Stimulated activated CD4-positive, alpha-beta T cell treated with anti-CD3 and anti-CD28 coated beads, TNF-alpha, amount 100 ng/mL, for 1 hour (primary cell): ENCODE data around the gene FAM83F.
"Not testable (repeated sequence)": the region's sequence is repeated elsewhere in the genome, so short reads cannot be mapped to it uniquely, and the experiment has no call there.

Experiments
- DNase-seq, 3 donors: peaks; one replicate each; pipeline ENCODE4 v3.0.0-alpha.2; 2020; ENCODE audit warnings: low read depth in 3 of 3, low spot score in 1 of 3

The FAM83F gene

DNA sequence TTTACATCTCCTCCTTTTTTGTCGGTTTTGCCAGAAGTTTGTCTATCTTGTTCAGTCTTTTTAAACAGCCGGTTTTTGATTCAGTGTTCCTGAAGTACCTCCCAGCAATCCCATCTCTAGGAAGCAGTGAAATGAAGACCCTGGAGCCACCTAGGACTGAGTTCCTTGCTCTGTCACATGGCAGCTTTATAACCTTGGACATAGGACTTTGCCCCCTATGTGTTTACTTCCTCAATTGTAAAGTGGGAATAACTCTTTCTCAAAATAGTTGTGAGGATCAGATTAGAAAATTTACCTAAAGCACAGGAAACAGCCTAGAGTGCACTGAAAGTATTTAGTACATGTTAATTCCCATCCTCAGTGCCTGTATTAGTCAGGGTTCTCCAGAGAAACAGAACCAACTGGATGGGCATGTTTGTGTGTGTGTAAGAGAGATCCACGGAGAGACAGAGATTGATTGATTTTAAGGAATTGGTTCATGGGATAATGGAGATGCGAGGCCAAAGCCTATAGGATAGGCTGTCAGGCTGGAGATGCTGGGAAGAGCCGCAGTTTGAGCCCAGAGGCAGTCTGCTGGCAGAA is 20.0 kb downstream of the FAM83F start:
- DNase-seq: no peak

- DNase-seq: no peak
Measured at GRCh38 chr22:40015358-40015976, 20.7 kb downstream of the FAM83F start.

DNA sequence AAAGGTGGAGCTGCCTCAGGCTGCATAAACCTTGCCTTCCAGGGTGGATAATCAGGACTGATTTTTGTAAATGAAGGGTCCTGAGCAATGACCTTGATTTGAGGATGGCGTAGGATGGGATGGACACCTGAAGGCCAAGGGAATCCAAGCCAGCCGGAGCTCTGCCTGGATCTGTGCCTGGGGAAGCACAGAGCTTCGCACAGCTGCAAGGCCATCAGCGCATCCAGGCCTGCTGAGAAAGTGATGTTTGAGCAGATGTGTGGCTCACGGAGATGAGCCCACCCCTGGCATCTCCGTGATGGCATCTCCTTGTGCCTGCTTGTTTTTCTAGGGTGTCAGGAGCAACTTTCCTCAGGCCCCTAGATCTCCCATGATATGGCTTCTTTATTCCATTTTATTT is 23.3 kb downstream of the FAM83F start:
- no peak for DNase-seq

DNA sequence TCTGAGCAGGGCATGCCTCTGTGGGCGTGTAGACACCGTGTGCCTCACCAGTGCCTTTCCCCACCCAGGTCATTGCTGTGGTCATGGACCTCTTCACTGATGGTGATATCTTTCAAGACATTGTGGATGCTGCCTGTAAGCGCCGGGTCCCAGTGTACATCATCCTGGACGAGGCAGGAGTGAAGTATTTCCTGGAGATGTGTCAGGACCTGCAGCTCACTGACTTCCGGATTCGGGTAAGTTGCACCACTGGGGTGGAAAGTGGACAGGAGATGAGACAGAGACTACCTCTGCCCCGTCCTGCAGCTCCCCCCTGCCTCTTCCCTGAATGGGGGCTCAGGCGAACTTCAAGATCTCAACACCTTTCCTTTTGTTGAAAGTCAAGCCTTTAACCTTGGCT is 24.3 kb downstream of the FAM83F start:
- DNase-seq: no peak

GRCh38 chr22:40020956-40021355 is 26.2 kb downstream of the FAM83F start:
- no peak for DNase-seq

GRCh38 chr22:40021401-40022000 is 26.7 kb downstream of the FAM83F start:
- no peak for DNase-seq

DNA sequence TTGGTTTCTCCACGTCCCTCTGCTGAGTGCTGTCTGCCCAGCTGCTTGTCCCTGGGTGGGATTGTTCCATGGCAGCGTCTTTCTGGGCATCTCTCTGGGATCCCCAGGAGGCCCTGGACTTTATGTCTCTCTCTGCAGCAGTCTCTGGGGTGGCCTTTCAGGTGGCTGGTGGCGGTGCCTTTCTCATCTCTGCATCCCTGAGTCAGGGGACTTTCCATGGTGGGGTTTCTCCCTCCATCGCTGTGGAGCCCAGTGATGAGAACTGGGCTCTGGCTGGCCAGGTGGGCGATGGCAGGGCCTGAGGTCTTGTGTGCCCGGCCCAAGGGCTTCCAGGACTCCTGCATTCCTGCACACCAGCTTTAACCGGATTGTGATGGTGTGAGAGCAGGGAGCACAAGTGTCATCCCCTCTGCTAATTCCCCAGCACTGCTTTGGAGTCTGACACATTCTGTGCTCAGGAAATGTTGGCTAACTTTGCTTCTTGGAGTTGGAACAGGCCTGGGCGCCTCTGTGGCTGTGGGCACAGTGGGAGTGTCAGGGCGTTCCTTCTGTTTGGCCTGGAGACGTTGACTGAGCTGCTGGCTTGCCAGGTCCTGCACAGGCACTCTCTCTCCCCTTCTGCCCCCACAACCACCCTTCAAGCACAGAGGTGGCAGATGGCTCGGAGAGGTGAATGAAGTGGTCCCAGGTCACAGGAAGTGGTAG is 27.9 kb downstream of the FAM83F start:
- no peak for DNase-seq

DNA sequence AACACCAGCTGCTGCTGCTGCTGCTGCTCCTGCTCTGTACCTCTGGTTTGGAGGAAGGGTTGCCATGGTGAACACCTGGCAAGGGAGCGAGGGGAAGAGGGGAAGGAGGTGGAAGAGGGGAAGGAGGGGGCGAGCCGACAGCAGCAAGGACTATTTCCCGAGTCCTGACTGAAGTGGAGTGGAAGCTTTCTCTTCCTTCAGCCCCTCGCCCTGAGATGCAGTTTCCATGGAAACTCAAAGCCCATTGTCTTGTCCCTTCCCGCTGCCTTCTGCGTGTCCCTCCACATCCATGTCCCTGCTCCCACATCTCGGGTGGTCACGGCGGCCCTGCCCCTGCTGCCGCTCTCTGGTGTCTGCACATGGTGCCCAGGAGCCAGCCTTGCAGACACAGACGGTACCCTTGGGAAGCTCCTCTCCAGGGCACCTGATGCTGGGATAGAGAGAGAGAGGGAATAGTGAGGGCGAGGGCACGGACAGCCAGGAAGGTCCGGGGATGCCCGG is 28.6 kb downstream of the FAM83F start:
- DNase-seq: no peak

DNA sequence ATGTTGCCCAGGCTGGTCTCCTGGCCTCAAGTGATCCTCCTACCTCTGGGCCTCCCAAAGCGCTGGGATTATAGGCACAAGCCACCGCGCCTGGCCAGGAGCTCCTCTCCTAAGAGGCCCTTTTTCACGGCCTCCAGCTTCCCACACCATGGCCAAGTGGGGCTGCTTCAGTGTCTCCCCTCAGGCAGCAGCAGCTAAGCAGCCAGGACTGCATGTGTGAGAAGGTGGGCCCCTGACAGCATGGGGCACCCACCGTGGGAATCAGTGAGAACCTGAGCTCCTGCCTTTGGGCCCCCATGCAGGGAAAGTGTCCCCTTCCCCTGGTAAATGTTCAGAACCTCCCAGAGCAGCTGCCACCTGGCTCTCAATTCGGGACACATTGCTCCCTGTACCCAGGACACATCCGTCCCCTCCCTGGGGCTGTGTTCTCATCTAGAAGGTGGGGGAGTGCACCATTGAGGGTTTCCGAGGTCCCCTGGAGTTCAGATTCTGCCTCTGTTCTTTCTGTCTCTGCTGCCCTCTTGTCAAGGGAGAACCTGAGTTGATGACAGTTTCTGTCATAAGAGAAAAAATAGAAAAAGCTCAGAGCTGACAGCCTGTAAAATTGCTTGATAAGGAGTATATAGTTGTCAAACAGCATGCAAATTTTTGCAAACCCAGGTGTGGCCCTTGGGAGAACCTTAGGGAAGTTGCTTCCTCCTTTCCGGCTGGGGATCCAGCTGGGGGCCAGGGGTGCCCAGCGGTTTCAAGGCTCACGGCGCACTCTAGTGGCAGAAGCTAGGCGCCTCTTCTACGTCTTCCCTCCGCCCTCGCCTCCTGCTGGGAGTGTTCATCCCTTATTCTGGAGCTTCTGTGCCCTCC is 29.7 kb downstream of the FAM83F start:
- peak in 2 of 3 donors; percentile 30 to 49 for DNase-seq

GRCh38 chr22:40025062-40025379 is 30.3 kb downstream of the FAM83F start:
- DNase-seq: not testable (repeated sequence)

DNA sequence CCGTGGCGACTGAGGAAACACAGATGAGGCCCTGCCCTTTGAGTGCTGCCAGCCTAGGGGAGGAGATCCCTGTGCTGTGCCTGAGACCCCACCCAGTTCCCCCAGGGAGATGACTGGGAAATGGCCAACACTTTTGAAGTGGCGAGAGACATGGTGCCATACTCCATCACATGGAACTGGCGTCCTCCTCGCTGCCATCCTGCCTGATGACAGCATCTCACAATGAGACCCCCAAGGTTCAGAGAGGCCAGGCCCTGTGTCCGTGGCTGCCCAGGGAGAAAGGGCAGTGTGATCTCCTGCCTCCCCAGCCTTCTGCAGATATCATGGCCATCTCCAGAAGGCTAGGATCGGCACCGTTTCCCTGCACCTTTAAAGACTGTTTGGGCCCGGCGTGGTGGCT is 31.1 kb downstream of the FAM83F start:
- no peak for DNase-seq

- DNase-seq: no peak
Measured at GRCh38 chr22:40026641-40027040, 31.9 kb downstream of the FAM83F start.

- no peak for DNase-seq
Measured at GRCh38 chr22:40027191-40028097, 32.7 kb downstream of the FAM83F start.

DNA sequence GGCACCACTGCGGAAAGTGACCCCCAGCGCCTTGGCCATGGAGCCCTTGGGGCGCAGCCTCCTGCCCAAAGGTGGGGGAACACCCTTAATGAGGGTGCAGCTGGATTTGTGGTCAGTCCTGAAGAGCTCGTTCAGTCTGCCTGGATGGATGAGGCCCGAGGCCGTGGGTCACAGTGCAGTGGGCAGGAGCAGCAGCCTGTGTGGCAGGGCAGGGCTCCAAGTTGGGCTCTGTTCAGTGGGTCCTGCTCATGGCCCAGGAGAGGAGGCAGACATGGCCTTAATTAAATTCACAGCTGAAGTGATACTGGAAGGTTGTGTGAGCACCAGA is 33.3 kb downstream of the FAM83F start:
- DNase-seq: no peak

GRCh38 chr22:40029189-40029890 is 34.6 kb downstream of the FAM83F start:
- DNase-seq: no peak

DNA sequence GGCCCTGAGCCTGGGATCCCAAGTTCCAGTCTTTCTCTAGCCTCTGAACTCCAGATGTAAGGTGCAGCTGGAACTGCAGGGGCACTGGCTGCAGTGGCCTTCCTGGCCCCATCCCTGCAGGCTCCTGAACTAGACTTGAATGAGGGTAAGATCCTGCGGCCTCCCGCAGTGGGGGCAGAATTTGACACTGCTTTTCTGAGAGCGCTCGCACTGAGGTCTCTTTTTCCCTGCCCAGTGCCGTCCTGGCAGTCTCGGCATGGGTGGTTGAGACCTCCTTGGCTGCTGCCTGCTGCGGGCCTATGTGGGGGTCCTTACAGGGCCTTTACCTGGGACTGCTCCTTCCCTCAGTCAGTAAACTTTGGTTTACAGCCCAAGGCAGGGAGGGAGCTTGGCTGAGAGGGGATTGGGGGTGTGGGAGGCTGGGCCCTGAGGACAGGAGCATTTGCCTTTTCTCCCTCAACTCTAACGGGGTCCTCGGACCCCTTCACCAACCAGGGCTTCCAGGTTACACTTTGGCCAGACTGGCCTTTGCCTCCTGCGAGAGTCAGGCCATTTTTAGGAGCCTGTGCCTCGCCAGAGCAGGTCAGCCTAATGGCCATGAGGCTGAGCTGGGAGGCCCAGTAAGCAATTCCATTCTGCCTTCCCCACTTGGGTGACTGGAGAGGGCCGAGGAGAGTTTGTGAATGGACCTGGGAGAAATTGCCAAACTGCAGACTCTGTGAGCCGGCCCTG is 35.4 kb downstream of the FAM83F start:
- no peak for DNase-seq

DNA sequence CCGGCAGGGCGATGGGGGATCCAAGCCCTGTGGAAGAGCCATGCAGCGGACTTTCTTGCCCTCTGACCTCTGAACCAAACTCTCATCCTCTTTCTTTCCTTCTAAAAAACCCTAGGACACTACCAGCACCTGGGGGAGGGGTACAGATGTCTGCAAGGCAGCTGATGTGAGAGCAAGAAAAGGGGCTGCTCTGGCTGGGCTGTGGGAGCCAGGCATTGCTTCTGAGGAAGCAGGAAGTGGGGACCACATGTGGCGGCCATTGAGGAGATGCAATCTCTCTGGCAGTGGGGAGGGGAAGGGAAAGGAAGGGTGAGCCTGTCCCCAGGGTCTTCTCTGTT is 36.0 kb downstream of the FAM83F start:
- DNase-seq: no peak

DNA sequence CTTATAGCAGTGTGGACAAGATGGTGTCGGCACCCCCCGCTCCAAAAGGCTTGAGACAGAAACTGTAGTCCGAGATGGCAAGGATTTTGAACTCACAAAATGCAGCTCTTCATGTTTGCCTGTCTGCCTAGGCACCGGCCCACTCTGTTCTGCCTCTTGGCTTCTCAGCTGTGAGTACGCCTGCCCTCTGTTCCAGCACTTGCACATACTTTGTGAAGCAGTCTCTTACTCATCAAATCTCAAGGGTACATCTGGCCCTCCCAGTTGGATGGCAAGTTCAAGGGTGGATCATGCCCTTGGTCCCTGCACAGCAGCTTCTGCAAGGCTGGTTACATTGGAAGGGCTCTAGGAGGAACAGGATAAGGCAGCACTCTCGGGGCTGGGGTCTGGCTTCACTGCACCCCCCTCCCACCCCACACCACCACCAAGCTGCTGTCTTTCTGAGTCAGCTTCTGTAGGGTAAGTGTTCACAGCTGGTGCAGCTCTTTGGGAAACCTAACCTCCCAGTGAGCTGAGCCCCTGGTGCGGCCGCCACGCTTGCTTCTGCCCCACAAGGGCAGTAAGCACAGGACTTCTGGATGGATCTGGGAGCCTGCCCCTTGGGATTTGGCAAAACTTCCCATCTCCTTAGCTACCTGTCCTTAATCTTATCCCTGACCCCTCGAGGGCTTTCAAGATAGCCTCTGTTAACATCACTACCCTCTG is 37.2 kb downstream of the FAM83F start:
- no peak for DNase-seq
